GM13976 (cell line): ENCODE measurements around the gene HMG20B.

Experiments
- DNase-seq: peaks from one replicate; pipeline ENCODE4 v3.0.0; 2012; ENCODE audit warnings: low spot score
- in situ Hi-C: fragments of 300-500 bp; cut with MboI; formaldehyde crosslinking; loops from one replicate; pipeline ENCODE4 v1.12.0; 2022; ENCODE audit warnings: low sequenced_read_pairs, mixed read lengths, inconsistent platforms; ENCODE audit not compliant: unreplicated experiment
- TF ChIP-seq, protein P1 (sequence below): IDR thresholded peaks from 2 replicates; pipeline ENCODE4 v1.5.1; 2012; ENCODE audit warnings: borderline replicate concordance, mild to moderate bottlenecking; ENCODE audit not compliant: insufficient read depth; ENCODE audit errors: extremely low read depth, missing control alignments, control extremely low read depth

HMG20B gene

DNA sequence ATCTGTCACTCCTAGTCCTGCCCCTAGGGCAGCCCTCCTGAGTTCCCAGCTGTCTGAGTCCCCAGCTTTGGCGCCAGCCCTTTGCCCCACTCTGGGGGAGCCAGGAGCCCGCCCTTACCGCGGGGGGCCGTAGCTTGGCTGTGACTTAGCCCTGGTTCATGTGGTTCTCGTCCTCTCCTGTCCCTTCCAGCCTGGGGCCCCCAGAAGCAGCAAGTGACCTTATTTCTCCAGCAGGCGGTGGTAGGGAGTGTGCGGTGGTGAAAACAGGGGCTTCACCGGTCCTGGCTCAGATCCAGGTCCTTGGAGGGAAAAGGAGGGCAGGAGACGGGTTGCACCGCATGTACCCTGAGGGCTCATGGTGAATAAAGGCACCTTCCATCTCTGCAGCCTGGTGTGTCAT, 20.4 kb downstream of the HMG20B start:
- in situ Hi-C loops = no loop called here
- TF ChIP-seq, protein P1, sequence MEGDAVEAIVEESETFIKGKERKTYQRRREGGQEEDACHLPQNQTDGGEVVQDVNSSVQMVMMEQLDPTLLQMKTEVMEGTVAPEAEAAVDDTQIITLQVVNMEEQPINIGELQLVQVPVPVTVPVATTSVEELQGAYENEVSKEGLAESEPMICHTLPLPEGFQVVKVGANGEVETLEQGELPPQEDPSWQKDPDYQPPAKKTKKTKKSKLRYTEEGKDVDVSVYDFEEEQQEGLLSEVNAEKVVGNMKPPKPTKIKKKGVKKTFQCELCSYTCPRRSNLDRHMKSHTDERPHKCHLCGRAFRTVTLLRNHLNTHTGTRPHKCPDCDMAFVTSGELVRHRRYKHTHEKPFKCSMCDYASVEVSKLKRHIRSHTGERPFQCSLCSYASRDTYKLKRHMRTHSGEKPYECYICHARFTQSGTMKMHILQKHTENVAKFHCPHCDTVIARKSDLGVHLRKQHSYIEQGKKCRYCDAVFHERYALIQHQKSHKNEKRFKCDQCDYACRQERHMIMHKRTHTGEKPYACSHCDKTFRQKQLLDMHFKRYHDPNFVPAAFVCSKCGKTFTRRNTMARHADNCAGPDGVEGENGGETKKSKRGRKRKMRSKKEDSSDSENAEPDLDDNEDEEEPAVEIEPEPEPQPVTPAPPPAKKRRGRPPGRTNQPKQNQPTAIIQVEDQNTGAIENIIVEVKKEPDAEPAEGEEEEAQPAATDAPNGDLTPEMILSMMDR = no peak

DNA sequence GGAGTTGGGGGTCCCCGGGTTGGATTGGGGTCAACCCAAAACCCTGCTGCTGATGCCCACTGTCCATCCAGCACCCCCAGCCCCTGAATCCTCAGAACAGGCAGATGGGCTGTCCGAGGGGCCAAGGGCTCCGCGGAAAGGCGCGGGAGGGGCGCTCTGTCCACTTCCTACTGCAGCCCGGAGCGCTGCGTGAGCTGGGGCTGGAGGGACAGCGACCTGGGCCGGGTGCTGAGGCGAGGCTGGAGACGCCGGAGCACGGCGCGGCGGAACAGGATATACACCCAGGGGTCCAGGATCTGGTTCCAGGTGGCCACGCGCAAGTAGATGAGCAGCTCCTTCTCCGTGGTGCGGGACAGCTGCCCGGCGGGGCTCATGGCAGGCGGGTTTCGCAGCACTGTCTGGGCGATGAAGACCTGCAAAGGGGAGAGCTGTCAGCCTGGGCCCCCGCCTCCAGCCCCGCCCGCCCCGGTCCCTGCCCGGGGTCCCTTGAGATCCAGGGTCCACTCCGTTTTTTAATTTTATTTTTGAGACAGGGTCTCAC, 22.8 kb downstream of the HMG20B start:
- TF ChIP-seq, protein P1 = no peak
- no peak for DNase-seq
- in situ Hi-C loops = no loop called here

More for the DNA sequence above, 20.4 kb downstream of the HMG20B start:
- DNase-seq = no peak

DNA sequence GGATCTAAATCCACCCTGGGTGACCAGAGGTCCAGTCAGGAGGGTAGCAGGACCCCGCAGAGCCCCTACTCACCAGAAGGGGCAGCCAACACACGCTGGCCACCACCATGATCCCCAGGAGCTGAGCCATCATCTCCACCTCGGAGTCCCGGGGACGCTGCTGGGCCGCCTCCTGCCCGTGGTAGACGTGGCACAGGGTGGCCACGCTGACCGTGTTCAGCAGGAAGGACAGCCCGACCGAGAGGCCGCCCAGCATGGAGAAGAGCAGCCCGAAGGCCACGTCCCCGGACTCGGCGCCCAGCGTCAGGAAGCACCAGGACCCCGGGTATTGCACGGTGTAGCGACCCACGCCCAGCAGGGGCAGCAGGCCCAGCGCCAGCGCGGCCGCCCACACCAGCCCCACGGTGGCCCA, 27.0 kb downstream of the HMG20B start:
- TF ChIP-seq, protein P1 = no peak
- no peak for DNase-seq
- in situ Hi-C loops = no loop called here

DNA sequence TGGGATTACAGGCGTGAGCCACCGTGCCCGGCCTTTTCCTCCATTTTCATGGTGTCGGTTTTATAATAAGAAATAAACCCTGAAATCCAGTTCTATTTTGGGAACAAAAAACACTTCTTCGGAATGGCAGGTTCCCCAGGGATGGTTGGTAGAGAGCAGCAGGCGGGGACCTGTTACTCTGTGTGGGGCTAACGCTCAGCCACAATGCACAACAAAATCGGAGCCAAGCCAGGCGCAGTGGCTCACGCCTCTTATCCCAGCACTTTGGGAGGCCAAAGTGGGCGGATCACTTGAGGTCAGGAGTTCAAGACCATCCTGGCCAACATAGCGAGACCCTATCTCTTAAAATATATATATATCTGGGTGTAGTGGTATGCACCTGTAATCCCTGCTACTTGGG, 28.3 kb downstream of the HMG20B start:
- no peak for DNase-seq
- in situ Hi-C loops = no loop called here
- TF ChIP-seq, protein P1 = no peak

DNA sequence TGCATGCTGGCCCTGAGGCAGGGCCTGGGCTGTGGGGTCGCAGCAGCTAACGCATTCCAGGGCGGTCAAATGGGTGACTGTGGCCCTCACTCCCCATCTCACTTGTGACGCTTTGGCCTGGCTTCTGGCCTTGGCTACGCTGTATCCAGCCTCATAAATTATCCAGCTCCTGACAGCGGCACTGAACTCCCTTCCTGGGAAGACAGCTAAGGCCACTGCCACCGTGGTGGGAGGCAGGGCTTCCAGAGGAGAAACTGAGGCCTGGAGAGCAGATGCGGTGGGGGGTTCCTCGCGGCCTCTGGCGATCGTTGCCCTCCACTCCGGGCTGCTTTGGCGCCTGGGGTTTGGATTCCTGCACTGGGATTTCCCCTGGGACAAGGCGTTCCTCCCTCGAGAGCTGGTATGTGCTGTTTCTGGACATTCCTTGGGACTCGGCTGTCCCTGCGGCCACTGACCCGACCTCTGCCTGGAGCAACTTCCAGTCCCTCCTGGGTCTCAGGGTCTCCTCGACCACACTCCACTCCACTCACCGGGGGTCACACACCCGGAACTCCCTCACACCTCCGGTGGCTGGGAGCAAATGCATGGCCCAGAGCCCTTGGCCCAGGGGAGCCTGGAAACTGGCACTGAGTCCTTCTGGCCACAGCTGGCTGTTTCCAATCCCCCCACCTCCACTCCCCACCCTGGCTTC, 30.5 kb downstream of the HMG20B start:
- in situ Hi-C loops = no loop called here
- TF ChIP-seq, protein P1 = no peak
- no peak for DNase-seq

DNA sequence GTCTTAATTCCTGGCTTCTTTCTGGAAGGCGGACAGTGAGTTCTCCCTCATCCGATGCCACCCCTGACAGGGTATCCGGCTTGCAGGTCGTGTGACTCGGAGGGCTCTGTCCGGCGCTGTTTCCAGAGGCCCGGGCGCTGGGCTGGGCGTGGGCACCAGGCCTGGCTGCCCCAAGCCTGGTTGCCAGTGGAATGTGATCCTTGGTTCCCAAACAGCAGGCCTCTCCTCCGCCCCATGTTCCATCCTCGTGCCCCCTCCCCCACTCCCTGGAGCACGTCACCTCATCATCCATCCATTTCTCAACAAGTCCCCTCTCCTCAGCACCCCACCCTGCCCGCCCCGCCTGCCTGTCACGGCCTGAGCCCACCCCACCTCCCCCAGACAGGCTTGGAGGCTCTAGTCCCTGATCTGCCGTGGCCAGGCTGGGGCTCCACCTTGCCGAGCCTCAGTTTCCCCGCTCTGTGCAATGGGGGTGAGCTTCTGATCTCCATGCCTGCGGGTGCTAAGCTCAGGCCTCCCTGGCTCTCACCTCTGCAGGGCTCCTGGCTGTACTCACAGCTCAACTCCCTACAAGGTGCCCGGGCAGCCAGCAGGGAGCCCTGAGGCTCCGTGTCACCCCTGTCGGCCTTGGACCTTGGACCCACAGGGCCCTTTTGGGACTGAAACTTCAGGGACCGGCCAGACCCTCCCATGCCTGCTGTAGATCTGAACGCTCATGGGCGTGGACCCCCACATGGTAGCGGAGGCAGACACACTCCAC, 31.7 kb downstream of the HMG20B start:
- TF ChIP-seq, protein P1 = no peak
- DNase-seq = no peak
- in situ Hi-C loops = no loop called here
